DOHH2 (cell line): ENCODE data around the gene CEP41.

Experiments
- EZH2phosphoT487 ChIP-seq: fragments of 200-600 bp; sonication (generic); IDR thresholded peaks from 2 replicates; pipeline ENCODE4 v1.6.1; 2017; ENCODE audit warnings: borderline replicate concordance, mild to moderate bottlenecking, antibody characterized with exemption, low read length, moderate library complexity, mixed read lengths
- TF ChIP-seq, protein P1 (sequence below): fragments of 200-600 bp; sonication (generic); IDR thresholded peaks from one replicate; pipeline ENCODE4 v1.5.1; 2014; ENCODE audit warnings: antibody characterized with exemption, mild to moderate bottlenecking, low read depth, low read length; ENCODE audit not compliant: poor library complexity, severe bottlenecking

DNA sequence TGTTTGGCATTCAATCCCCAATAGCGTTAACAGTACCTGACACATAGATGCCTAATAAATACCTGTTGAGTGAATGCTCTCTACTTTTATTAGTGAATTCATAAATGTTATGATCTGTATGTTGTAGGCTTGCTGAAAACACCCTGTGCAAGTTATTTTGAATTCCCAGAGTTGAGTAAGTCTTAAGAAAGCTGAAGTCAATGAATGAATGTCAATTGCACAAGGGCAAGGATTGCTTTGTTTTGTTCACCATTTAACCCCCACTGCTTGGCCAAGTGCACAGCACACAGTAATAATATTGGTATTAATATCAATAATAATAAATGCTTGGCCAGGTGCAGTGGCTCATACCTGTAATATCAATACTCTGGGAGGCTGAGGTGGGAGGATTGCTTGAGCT lies 50.3 kb downstream of the CEP41 start:
- TF ChIP-seq, protein P1, sequence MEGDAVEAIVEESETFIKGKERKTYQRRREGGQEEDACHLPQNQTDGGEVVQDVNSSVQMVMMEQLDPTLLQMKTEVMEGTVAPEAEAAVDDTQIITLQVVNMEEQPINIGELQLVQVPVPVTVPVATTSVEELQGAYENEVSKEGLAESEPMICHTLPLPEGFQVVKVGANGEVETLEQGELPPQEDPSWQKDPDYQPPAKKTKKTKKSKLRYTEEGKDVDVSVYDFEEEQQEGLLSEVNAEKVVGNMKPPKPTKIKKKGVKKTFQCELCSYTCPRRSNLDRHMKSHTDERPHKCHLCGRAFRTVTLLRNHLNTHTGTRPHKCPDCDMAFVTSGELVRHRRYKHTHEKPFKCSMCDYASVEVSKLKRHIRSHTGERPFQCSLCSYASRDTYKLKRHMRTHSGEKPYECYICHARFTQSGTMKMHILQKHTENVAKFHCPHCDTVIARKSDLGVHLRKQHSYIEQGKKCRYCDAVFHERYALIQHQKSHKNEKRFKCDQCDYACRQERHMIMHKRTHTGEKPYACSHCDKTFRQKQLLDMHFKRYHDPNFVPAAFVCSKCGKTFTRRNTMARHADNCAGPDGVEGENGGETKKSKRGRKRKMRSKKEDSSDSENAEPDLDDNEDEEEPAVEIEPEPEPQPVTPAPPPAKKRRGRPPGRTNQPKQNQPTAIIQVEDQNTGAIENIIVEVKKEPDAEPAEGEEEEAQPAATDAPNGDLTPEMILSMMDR = no peak
- TF ChIP-seq EZH2phosphoT487 = no peak
